Loucy (cell line): ENCODE data around the gene WDR6.

ENCODE experiments used
- H2AFZ ChIP-seq: fragments of 200-600 bp; sonication (generic); 2 replicates; pipeline ENCODE4 v1.6.0; 2016; ENCODE audit warnings: antibody characterized with exemption, mild to moderate bottlenecking, low read length, moderate library complexity
- H3F3A ChIP-seq: fragments of 200-600 bp; 2 replicates; pipeline ENCODE4 v1.6.0; 2016; ENCODE audit warnings: antibody characterized with exemption, low read depth, mild to moderate bottlenecking
- H3K27me3 ChIP-seq: fragments of 200-600 bp; sonication (generic); 2 replicates; pipeline ENCODE4 v1.6.1; 2014; ENCODE audit warnings: low read length, mild to moderate bottlenecking; ENCODE audit not compliant: insufficient read depth, poor library complexity, severe bottlenecking
- H3K36me3 ChIP-seq: fragments of 200-600 bp; sonication (generic); 2 replicates; pipeline ENCODE4 v1.6.1; 2016; ENCODE audit warnings: low read length; ENCODE audit not compliant: insufficient read depth
- H3K4me1 ChIP-seq: fragments of 200-600 bp; sonication (generic); 2 replicates; pipeline ENCODE4 v1.5.1; 2014; ENCODE audit warnings: low read length, mild to moderate bottlenecking; ENCODE audit not compliant: insufficient read depth, poor library complexity, severe bottlenecking
- H3K4me2 ChIP-seq: fragments of 200-600 bp; sonication (generic); 2 replicates; pipeline ENCODE4 v1.6.0; 2014; ENCODE audit warnings: antibody characterized with exemption, low read length, low read depth, mild to moderate bottlenecking; ENCODE audit not compliant: poor library complexity, severe bottlenecking
- H3K4me3 ChIP-seq: fragments of 200-600 bp; sonication (generic); 2 replicates; pipeline ENCODE4 v1.5.1; 2014; ENCODE audit warnings: low read length, mild to moderate bottlenecking, mixed read lengths; ENCODE audit not compliant: poor library complexity, severe bottlenecking
- H3K79me2 ChIP-seq: fragments of 200-600 bp; sonication (generic); 2 replicates; pipeline ENCODE4 v1.6.1; 2014; ENCODE audit warnings: low read length; ENCODE audit not compliant: insufficient read depth
- H3K9ac ChIP-seq: fragments of 200-600 bp; sonication (generic); 2 replicates; pipeline ENCODE4 v1.6.0; 2014; ENCODE audit warnings: mild to moderate bottlenecking, low read depth, low read length, moderate library complexity; ENCODE audit not compliant: poor library complexity, severe bottlenecking
- H3K9me2 ChIP-seq: fragments of 200-600 bp; sonication (generic); replicated peaks from 2 replicates; pipeline ENCODE4 v1.6.1; 2016; ENCODE audit warnings: low read depth, low read length, mixed read lengths
- H3K9me3 ChIP-seq: fragments of 200-600 bp; sonication (generic); 2 replicates; pipeline ENCODE4 v1.6.1; 2014; ENCODE audit warnings: mild to moderate bottlenecking, antibody characterized with exemption, low read length, low read depth; ENCODE audit not compliant: insufficient read depth
- H4K20me1 ChIP-seq: fragments of 200-600 bp; sonication (generic); 2 replicates; pipeline ENCODE4 v1.6.0; 2014; ENCODE audit warnings: antibody characterized with exemption, low read length, mild to moderate bottlenecking; ENCODE audit not compliant: insufficient read depth, poor library complexity, severe bottlenecking
- CTCF ChIP-seq: fragments of 200-600 bp; sonication (generic); conservative IDR thresholded peaks from 2 replicates; pipeline ENCODE4 v1.5.1; 2014; ENCODE audit warnings: mild to moderate bottlenecking, antibody characterized with exemption, low read length
- EZH2phosphoT487 ChIP-seq: fragments of 200-600 bp; IDR thresholded peaks from 2 replicates; pipeline ENCODE4 v1.6.1; 2018; ENCODE audit warnings: antibody characterized with exemption, mild to moderate bottlenecking, moderate library complexity, borderline replicate concordance

Gene WDR6

GRCh38 chr3:48966876-48967361, 40.3 kb upstream of the WDR6 start:
- H3K9me3 ChIP-seq, result no peaks in the 10 kb centered on the region
- no peaks in the 10 kb centered on the region for H4K20me1 ChIP-seq
- H3K4me1 ChIP-seq, result no peaks in the 10 kb centered on the region
- no peak overlapping the region for H2AFZ ChIP-seq
- no peak for TF ChIP-seq CTCF
- no peak for TF ChIP-seq EZH2phosphoT487
- H3K9ac ChIP-seq, result no peak overlapping the region
- no peaks in the 10 kb centered on the region for H3K9me2 ChIP-seq
- peaks cover 74% of the 10 kb centered on the region; the same call in 1 of the 2 replicates for H3K36me3 ChIP-seq
- no peaks in the 10 kb centered on the region for H3K27me3 ChIP-seq
- H3K4me3 ChIP-seq, result no peak overlapping the region
- no peaks in the 10 kb centered on the region for H3F3A ChIP-seq
- H3K4me2 ChIP-seq, result no peak overlapping the region
- H3K79me2 ChIP-seq, result no peaks in the 10 kb centered on the region

- no peaks in the 10 kb centered on the region for H4K20me1 ChIP-seq
- H3K9me3 ChIP-seq, result no peaks in the 10 kb centered on the region
- H3K9ac ChIP-seq, result no peak overlapping the region
- no peaks in the 10 kb centered on the region for H3K79me2 ChIP-seq
- H3K36me3 ChIP-seq, result peaks cover 85% of the 10 kb centered on the region; the same call in 1 of the 2 replicates
- TF ChIP-seq CTCF (no peak), EZH2phosphoT487 (no peak)
- no peaks in the 10 kb centered on the region for H3K4me1 ChIP-seq
- H3K9me2 ChIP-seq, result no peaks in the 10 kb centered on the region
- no peaks in the 10 kb centered on the region for H3K27me3 ChIP-seq
- no peak overlapping the region for H2AFZ ChIP-seq
- no peak overlapping the region for H3K4me2 ChIP-seq
- no peaks in the 10 kb centered on the region for H3F3A ChIP-seq
- no peak overlapping the region for H3K4me3 ChIP-seq
Observed at GRCh38 chr3:48970586-48970985, 36.6 kb upstream of the WDR6 start.

DNA sequence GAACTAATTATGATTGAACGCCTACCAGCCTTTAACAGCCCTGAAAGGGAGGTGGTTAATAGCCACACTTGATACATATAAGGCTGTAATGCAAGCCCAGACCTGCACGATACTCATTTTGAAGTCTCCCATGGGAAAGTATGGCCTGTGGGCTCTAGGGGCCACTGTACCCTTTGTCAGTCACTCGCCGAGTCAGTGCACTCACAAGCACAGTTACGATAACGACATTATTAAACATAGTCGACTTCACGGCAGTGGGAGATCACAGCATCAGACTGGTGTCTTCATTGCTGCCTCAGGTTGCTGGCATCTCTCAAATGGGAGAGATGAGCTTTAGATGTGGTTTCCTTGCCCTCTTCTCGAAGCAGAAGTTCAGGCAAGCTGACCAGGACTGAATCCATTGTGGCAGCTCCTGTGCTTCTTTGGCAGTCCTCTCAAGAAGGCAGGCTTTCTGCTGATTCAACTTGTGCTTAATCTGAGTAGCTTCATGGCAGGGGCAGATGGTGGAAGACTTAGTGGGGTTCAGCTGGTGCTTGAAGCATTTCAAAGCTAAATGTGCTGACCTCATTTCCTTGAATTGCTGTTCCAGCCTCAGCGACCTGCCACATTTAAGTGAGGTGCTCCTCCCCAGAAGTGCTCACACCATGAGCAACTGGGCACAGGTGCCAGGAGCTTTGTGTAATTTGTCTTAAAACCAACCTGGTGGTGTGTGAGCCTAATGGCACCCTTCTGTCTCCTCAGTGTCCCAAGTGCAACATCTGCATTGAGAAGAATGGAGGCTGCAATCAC, 32.9 kb upstream of the WDR6 start:
- no peak overlapping the region for H3K4me3 ChIP-seq
- H3K27me3 ChIP-seq, result no peaks in the 10 kb centered on the region
- H3K4me2 ChIP-seq, result no peak overlapping the region
- H3K9me2 ChIP-seq, result no peaks in the 10 kb centered on the region
- H3K4me1 ChIP-seq, result no peaks in the 10 kb centered on the region
- H3K36me3 ChIP-seq, result peaks cover 76% of the 10 kb centered on the region; the same call in 1 of the 2 replicates
- no peaks in the 10 kb centered on the region for H4K20me1 ChIP-seq
- H3K9me3 ChIP-seq, result no peaks in the 10 kb centered on the region
- no peak overlapping the region for H3K9ac ChIP-seq
- no peaks in the 10 kb centered on the region for H3F3A ChIP-seq
- H2AFZ ChIP-seq, result no peak overlapping the region
- no peaks in the 10 kb centered on the region for H3K79me2 ChIP-seq
- no peak for TF ChIP-seq EZH2phosphoT487
- TF ChIP-seq CTCF, result no peak
